GM18858 (cell line): ENCODE measurements around the gene BDNF.
"Not testable (repeated sequence)": the region's sequence is repeated elsewhere in the genome, so short reads cannot be mapped to it uniquely, and the experiment has no call there.

Source experiments
- ATAC-seq: cut with Tn5 transposase; IDR thresholded peaks from one replicate; pipeline ENCODE4 v1.9.1; 2021; ENCODE audit not compliant: unreplicated experiment

BDNF gene

DNA sequence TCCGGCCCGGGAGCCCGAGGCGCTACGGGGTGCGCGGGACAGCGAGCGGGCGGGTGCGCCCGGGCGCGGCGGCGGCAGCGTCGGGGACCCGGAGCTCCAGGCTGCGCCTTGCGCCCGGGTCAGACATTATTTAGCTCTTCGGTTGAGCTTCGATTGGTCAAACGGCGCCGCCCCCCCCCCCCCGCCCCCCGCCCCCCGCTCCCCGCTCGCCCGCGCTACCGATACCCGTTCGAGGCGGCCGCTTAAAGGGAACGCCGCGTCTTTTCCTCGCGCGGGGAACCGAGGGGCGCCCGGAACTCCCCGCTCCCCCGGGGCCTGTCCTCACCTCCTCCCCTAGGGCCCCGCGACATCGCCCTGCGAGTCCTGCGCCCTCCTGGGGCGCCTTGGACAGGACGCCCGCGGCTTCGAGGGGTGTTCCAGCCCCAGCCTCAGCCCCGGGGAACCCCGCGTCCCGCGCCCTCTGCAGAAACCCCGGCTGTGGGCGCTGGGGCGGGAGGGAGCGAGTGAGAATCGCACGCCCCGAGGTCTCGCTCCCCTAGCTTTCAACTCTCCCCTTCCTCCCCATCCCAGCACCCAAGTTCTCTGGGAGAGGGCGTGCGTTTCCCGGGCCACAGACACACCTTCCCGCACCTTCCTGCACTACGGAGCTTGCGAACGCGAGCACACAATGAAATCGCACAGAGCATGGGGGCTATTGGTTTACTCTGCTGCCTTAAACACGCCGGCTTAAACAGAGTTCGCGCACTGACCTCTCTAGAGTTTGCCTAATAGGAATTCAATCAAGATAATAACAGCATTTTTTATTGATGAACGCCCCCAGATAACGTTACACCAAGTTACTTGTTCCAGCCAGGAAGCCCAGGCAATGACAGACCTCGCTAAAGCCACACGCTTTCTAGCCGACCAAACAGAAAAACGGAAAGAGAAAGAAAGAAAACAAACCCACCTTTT lies at the start of gene BDNF:
Gene BDNF, minus strand, starts transcription at position 105 of the 951 bp plus-strand sequence. CDS start 41,891 bp downstream, outside the sequence.
- no peak for ATAC-seq

- no peak for ATAC-seq
Observed at GRCh38 chr11:27740362-27741013, 40.2 kb upstream of the BDNF start.

- no peak for ATAC-seq
Observed at GRCh38 chr11:27735281-27735680, 35.0 kb upstream of the BDNF start.

DNA sequence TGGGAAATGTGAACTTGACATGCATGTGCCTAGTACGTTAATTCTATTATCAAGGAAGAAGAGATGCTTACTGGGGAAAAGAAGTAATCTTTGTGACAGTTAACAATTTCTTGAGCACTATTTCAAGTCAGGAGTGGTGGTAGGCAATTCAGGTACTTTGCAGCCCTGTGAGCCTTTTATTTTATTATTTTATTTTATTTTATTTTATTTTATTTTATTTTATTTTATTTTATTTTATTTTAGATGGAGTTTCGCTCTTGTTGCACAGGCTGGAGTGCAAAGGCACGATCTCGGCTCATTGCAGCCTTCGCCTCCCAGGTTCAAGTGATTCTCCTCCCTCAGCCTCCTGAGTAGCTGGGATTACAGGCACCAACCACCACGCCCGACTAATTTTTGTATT lies 31.5 kb upstream of the BDNF start:
- ATAC-seq, result not testable (repeated sequence)

- ATAC-seq, result no peak
Observed at GRCh38 chr11:27726981-27727380, 26.7 kb upstream of the BDNF start.

DNA sequence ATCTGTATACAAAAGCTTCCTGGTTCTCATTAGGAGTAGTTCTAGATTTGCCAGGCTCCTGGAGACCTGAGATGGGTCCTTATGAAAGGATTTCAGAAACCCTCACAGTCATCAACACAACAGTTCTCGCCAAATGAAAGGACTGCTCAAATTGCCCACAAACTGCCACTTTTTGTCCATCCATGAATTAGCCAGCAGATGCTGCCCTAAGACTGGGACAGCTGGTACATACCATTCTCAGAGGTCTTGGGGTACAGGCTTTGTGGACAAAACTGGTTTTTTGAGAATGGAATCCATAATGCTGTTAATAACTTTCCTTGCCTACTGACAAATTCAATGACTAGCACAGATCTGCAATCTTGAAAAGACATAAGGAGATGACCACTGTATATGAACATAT lies 23.4 kb upstream of the BDNF start:
- no peak for ATAC-seq

DNA sequence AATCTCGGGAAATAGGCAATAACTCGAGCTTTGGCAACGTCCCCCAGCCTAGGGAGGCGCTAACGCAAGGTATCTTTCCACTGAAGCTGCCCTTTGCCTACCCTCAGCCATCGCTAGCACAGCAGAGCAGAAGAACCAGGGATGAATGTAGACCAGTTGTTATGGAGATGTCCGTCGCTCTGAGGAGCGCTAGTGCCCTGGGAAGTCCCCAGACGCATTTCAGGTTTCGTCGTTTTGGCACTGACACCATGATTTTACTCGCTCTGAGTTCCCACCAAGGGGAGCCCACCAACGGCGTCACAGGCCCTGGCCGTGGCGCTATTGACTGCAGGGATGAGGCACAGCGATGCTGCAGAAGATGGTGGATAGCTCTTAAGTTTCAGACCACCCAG lies 22.7 kb upstream of the BDNF start:
- ATAC-seq, result no peak

DNA sequence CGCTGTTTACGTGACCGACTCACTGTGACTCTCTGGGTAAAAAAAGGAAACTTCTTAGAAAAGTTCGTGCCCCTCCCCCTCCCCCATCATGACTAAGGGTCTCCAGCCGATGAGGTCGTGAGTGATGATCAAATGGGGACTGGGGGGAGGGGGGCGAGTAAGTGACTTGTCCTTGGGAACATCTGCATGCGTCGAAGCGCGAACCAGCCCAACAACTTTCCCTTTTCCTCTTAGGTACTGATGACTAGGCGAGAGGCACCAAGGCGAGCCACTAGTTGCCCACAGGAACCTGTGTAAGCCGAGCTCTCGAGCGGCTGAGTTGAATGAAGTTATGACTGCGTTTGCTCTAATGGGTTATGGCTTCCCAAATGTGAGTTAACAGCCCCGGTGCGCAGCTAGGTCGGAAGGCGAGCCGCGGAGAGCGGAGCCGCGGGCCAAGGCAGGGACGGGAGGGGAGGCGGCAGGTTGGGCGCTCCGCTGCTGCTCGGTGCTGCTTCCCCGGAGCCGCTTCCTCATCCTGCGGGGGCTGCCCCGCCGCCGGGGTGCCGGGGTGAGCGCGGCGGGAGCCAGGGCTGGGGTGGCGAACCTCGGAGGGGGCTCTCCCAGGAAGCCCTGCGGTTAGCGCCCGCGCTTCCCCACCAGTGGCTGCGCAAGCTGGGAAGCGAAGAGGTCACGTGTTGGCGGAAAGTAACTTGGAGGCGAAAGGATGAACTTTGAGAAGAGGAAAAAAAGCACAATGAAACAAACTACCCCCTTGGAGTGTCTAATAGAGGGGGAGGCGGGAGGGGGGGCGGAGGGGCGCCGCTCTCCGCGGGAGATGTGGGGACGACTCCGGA lies 22.1 kb upstream of the BDNF start:
- ATAC-seq, result no peak

DNA sequence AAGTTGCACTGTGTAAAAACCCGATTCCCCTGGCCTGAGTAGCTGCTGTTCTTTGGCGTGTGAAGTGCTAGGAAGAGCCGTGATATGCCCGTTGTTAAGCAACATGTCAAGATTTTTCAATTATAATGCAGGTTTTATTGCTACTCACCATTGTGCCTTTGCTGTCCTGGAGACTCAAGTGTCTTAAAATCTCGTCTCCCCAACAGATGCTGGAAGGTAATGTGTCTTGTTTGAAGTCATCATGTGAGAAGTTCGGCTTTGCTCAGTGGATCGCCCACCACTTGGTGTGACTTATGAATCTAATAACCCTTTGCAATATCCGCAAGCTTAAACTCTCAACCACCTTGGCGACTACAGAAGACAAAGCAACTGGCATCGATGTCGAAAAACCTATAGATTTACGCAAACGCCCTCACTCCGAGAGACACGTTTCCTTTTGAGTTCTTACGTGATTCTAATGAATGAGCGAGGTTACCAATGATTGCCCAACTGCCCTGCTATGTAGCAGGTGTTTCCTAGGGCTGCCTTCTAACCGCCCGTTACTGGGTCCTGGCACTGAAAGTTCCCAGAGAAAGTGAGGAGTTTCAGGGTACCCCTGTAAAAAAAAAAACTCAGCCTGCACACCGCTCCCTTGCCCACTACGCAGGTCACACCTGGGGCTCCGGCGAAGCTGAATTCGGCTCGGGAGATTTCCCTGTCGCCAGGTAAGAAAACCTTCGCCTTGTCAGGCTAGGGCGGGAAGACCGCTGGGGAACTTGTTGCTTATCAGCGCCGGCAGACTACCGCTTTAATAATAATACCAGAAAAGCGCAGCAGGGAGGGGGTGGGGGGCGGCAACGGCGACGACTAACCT lies 21.2 kb upstream of the BDNF start:
- no peak for ATAC-seq

DNA sequence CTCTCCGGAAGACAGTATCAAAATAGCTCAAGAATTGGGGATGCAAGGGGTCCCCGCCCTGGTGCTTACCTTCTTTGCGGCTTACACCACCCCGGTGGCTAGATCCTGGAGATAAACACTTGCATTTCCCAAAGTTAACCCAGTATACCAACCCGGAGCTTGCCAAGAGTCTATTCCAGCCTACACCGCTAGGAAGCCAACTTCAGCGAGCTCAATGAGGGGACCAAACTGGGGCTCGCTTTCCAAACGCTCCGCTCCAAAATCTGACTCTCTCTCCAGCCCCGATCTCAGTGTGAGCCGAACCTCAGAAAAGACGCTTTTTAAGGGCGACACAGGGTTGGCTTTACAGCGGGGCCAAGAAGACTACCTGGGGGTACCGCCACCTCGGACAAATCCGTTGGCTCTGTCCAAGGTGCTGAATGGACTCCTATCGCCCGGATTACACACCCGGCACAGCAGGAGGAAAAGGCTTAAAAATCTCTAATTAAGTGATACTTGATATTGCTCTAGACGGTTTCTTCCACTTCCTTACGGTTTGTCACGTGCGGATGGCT lies 20.1 kb upstream of the BDNF start:
- no peak for ATAC-seq

- no peak for ATAC-seq
Observed at GRCh38 chr11:27719546-27719925, 19.3 kb upstream of the BDNF start.

- no peak for ATAC-seq
Observed at GRCh38 chr11:27718863-27719545, 18.7 kb upstream of the BDNF start.

DNA sequence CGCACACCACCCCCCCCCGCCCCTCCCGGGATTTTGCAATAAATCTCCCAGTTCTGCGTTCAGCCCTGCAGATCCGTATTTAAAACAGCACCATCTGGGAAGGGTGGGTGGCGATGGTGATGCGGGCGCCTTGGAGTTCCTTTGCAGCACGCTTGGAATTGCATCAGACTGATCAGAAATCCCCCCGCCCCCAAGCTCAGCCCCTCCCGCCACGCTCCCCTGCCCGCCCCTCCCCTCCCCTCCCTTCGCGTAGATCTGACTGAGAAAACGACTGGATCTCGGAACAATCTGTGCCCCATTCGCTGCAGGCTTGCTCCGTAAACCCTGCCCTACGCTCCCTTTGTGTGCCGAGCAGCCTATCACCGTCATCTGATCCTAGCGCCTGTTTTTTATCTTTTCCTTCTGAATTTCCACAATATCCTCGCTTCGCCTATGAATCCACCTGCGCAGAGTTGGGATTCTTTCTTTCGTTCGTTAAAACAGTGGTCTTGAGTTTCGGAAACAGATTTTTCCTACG lies 18.1 kb upstream of the BDNF start:
- ATAC-seq, result no peak

DNA sequence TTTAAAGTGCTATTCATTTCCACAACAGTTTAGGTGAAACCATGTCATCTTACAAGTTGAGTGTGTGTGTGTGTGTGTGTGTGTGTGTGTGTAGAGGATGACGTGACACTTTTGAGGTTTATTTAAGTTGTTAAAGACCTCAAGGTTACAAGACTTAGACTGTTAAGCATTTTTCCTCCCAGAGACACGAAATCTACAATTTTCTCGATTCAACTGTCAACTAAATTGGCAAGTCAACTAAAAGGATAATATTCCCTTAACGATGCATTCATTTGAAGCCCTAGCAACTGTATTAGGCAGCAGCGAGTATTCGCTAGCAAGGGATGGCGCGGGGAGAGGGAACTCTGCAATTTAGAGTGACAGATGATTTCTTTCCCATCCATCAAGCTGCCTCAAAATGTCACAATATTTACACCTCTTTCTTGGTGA lies 17.6 kb upstream of the BDNF start:
- no peak for ATAC-seq

DNA sequence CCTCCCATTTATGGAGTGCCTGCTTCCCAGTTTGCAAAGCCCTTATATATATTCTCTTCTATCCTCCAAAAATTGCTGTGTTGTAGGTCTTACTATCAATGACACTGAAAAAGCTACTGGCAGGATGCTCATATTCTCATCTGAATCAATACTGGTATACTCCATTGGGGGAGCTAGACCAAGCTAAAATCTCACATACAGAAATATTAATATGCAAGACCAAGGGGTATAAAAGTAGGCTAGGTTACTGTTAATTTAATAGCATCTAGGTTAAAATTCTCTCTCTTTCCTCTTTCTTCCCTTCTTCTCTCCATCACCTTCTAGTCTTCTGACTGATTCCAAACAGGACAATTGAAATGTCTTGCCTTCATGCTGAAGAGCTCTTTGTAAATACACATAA lies 17.1 kb upstream of the BDNF start:
- ATAC-seq, result no peak

DNA sequence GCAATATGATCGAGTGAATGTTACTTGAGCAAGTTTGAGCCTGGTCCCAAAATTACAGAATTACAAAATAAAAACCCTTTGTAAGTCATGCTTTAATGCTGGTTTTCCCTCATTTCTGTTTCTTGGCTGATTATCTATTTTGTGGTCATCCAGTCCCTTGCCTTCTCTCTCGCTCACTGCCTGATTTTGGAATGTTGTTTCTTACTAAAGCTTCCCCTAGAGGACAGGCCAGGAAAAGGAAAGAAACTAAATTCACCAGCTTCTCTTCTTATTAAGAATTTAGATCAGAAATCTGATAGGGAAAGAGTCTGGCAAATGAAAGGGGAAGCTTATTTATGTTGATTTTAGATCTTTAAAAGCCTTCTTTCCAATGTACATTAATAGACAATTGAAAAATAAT lies 16.6 kb upstream of the BDNF start:
- no peak for ATAC-seq

- no peak for ATAC-seq
Observed at GRCh38 chr11:27716216-27716615, 16.0 kb upstream of the BDNF start.

DNA sequence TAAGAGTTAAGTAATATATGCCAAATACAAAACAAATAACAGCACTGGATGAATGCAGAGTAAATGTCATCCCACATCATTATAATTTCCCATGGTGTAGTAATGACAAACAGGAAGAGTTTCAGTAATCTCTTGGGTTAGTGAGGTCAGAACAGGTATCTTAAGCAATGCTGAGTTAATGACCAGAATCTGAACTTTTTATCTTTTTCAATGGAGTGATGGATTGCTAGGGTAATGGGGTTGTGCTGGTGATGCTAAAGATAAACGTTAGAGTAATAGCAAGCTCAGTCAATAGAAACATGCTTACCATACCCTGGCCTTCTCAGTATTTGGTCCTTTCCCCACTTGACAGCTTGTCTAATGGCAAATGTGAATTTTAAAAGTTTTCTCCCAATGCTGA lies 11.5 kb upstream of the BDNF start:
- no peak for ATAC-seq

DNA sequence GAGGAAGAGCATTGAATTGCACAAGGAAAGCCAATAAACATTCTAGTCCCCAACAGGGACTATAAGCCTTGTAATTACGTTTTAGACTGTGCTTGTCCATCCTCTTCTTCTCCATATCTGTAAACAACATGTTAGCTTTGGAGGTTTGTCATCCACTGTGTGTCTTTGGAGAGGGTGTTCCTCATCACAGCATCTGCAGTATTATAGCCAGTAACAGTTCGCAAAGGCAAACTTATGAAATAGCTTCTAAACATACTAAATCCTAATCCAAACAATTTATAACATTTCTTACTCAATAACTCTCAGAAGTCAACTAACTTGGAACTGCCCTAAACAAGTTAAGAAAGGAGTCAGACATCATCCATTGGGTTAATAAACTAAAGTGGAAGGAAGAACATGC lies 10.3 kb upstream of the BDNF start:
- ATAC-seq, result no peak
